ENCODE data around the gene VGLL4.
"Not testable (repeated sequence)": the region's sequence is repeated elsewhere in the genome, so short reads cannot be mapped to it uniquely, and the experiment has no call there.

The VGLL4 gene

GRCh38 chr3:11534011-11534792, 109.5 kb downstream of the VGLL4 start:
- DNase-seq (ENCODE audit: low read depth in 2 of 2), result no peak

- no peak for DNase-seq (ENCODE audit: low read depth in 2 of 2)
These were observed 110.8 kb downstream of the VGLL4 start for GRCh38 chr3:11532931-11533391.

GRCh38 chr3:11530153-11530721, 113.5 kb downstream of the VGLL4 start:
- no peak for DNase-seq (ENCODE audit: low read depth in 2 of 2)

GRCh38 chr3:11529281-11529680, 114.4 kb downstream of the VGLL4 start:
- no peak for DNase-seq (ENCODE audit: low read depth in 2 of 2)

GRCh38 chr3:11526121-11526520, 117.6 kb downstream of the VGLL4 start:
- DNase-seq (ENCODE audit: low read depth in 2 of 2), result not testable (repeated sequence)

GRCh38 chr3:11523572-11524101, 120.1 kb downstream of the VGLL4 start:
- no peak for DNase-seq (ENCODE audit: low read depth in 2 of 2)

GRCh38 chr3:11522953-11523571, 120.7 kb downstream of the VGLL4 start:
- DNase-seq (ENCODE audit: low read depth in 2 of 2), result no peak

- no peak for DNase-seq (ENCODE audit: low read depth in 2 of 2)
These were observed 121.4 kb downstream of the VGLL4 start for GRCh38 chr3:11522398-11522715.

GRCh38 chr3:11521167-11521566, 122.5 kb downstream of the VGLL4 start:
- DNase-seq (ENCODE audit: low read depth in 2 of 2), result no peak

- no peak for DNase-seq (ENCODE audit: low read depth in 2 of 2)
These were observed 126.1 kb downstream of the VGLL4 start for GRCh38 chr3:11517601-11518000.

GRCh38 chr3:11514191-11514821, 129.4 kb downstream of the VGLL4 start:
- DNase-seq (ENCODE audit: low read depth in 2 of 2), result no peak

- no peak for DNase-seq (ENCODE audit: low read depth in 2 of 2)
These were observed 129.9 kb downstream of the VGLL4 start for GRCh38 chr3:11513817-11514135.

- not testable (repeated sequence) for DNase-seq (ENCODE audit: low read depth in 2 of 2)
These were observed 130.4 kb downstream of the VGLL4 start for GRCh38 chr3:11513125-11513816.

GRCh38 chr3:11511606-11512005, 132.1 kb downstream of the VGLL4 start:
- not testable (repeated sequence) for DNase-seq (ENCODE audit: low read depth in 2 of 2)

GRCh38 chr3:11510356-11510755, 133.4 kb downstream of the VGLL4 start:
- no peak for DNase-seq (ENCODE audit: low read depth in 2 of 2)

- no peak for DNase-seq (ENCODE audit: low read depth in 2 of 2)
These were observed 133.7 kb downstream of the VGLL4 start for GRCh38 chr3:11510001-11510340.

- DNase-seq (ENCODE audit: low read depth in 2 of 2), result no peak
These were observed 134.3 kb downstream of the VGLL4 start for GRCh38 chr3:11509173-11510000.

GRCh38 chr3:11508346-11509172, 135.2 kb downstream of the VGLL4 start:
- DNase-seq (ENCODE audit: low read depth in 2 of 2), result no peak

GRCh38 chr3:11507719-11508118, 136.0 kb downstream of the VGLL4 start:
- DNase-seq (ENCODE audit: low read depth in 2 of 2), result no peak
